ENCODE results near the gene C18orf63. TPM values are rescaled to one million over a fixed set of nuclear protein-coding genes. Genes with fewer than 3 reads are reported as not detected.

The C18orf63 gene
- total RNA-seq, 1 donor from 2014 or later: not detected

DNA sequence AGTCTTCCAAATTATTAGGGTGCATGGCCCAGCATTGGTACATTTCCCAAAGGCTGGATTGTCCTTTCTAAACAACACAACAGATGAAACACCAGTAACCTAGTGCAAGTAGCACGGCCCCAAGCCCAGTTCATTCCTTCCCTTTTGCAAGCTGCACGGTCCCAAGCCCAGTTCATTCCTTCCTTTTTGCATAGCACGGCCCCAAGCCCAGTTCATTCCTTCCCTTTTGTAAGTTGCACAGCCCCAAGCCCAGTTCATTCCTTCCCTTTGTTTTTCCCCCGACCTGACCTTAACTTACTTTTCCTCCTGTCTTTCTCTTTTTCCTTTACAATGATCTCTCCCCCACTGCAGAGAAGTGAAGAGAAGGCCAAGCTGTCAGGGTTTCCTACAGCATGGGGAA is 60.9 kb downstream of the C18orf63 start:
- DNase-seq (ENCODE audit: low read depth in 2 of 2): no peak

DNA sequence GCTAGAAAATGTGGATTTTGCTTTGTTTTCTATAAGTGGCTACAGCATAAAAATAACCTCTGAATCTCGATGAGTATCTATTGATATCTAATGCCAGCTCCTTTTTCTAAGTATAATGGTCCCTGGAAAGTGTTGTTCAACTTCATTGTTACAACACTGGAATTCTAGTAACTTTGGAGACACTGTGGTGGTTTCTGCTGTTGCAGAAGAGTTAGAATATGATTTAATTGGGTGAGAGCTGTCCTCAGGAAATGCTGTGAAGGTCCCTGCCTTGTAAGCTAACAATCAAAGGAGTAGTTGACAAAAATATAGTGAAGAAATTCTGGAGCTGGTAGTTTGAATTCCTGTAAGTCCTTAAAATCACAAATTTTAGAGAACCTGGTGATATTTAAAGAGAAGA is 62.1 kb downstream of the C18orf63 start:
- DNase-seq (ENCODE audit: low read depth in 2 of 2): no peak

DNA sequence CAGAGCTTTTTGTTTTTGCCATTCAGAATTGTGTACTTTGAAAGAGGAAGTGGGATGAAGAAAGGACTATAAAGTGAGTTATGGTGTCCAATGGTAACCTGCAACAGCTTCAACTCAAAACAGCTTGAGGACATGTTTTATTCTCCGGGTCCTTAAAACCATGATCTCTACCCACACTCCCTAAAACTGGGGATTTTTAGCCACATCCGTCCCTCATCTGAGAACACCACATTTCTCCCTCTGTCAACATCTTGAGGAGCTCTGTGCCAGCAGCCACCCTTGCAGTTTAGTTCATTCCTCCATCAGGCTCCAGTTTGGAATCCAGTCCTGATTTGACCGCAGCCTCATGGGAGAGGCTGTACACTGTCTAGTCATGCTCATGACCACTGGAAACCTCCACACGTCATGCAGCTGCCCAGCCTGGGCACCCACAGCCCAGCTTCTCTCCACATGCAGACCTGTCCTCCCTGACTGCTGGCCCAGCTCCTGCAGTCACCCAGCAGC is 62.6 kb downstream of the C18orf63 start:
- no peak for DNase-seq (ENCODE audit: low read depth in 2 of 2)

DNA sequence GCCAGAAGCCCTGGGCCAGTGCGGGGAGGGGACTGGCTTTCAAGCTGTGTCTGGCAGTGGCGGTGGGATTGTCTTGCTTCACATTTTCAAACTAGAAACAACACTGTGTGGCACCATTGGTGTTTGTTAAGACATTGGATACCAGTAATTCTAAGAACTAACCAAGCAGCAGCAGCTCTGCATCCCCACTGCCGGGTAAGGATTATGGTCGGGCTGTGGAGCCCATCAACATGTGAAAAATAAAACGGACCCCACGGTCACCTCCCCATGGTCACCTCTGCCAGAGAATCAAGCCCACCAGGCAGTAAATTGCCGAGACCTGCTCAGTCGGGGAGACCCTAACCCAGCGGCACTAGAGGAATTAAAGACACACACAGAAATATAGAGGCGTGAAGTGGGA is 65.3 kb downstream of the C18orf63 start:
- no peak for DNase-seq (ENCODE audit: low read depth in 2 of 2)

DNA sequence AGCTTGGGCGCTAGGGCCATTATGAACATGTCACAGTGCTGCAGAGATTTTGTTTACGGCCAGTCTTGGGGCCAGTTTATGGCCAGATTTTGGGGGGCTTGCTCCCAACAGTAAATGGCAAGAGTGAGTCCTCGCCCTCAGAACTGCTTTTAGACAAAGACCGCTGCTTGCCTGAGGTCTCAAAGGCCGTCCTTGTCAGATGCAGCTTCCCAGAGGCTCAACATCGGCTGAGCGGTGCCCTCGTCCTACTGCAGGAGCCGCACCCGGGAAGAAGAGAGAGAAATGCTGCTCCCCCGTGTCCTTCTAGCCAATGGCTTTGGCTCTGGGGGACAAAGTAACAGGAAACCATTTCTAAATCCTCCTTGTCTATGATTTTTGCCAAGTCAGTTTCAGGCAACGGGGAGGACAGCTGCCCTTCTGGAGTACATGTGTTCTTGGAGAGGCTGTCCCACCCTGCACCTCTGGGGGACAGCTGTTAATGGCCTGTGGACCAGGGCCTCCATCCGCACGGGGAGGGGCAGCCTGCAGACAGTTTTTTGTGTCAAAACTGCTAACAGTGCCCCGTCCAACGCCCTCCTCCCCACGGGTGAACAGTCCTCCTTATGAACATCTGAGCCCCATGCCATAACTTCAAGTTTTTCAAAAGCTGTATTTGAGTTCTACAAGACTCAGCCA is 66.1 kb downstream of the C18orf63 start:
- no peak for DNase-seq (ENCODE audit: low read depth in 2 of 2)

DNA sequence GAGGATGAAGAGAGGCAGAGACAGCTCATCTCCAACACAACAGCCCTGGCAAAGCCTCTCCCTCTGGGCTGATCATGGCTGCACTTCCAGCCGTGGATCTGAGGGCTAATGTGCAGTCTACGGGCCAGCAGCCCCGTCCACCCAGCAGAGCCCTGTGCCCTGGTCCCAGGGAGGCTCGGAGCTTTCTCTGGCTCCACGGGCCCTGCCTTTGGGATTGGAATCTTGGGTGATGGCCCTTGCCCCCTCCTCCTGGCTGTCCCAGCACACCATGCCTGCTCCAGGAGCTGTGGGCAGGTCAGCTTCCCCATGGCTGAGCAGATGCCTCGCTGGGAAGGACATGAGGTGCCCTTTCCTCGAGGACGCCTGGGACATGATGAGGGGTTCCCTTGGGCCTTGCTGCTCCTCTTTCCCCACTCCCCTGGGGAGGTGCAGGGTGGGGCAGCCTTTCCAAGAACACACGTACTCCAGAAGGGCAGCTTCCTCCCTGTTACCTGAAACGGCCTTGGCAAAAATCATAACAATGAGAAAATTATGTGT is 66.9 kb downstream of the C18orf63 start:
- DNase-seq (ENCODE audit: low read depth in 2 of 2): no peak

DNA sequence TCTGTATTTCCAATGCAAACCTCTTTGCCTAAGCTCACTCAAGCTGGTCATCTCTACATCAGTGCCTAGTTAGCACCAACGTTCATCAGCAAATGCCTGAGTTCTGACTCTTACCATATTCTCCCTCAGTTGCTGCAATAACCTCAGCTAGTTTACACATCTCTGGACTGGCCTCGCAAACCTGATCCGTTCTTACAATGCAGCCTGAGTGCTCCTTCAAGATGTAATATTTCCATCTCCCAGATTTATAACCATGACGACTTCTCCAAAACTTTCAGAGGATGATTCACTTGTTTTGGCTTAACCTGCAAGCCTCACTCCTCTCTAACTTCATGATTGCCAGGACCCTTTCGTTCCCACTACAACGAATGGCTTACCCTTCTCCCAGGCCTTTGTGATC is 71.7 kb downstream of the C18orf63 start:
- no peak for DNase-seq (ENCODE audit: low read depth in 2 of 2)

DNA sequence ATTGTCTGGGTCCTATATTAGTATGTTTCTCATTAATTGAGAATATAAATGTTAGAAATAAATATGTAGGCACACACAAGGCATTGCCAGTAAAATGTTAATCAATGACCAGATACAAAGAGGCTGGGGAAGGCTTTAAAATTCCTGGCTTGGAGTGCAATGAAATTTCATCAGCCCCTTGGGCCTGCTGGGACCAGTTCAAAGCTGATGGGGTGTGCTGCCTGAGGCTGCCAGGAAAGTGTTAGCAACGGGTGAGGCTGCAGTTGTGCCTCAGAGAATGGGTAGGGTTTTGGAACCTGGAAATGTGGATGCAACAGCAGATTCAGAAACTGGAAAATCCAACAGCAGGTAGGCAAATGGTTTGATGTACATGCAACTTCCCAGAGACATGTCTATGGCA is 72.6 kb downstream of the C18orf63 start:
- no peak for DNase-seq (ENCODE audit: low read depth in 2 of 2)

DNA sequence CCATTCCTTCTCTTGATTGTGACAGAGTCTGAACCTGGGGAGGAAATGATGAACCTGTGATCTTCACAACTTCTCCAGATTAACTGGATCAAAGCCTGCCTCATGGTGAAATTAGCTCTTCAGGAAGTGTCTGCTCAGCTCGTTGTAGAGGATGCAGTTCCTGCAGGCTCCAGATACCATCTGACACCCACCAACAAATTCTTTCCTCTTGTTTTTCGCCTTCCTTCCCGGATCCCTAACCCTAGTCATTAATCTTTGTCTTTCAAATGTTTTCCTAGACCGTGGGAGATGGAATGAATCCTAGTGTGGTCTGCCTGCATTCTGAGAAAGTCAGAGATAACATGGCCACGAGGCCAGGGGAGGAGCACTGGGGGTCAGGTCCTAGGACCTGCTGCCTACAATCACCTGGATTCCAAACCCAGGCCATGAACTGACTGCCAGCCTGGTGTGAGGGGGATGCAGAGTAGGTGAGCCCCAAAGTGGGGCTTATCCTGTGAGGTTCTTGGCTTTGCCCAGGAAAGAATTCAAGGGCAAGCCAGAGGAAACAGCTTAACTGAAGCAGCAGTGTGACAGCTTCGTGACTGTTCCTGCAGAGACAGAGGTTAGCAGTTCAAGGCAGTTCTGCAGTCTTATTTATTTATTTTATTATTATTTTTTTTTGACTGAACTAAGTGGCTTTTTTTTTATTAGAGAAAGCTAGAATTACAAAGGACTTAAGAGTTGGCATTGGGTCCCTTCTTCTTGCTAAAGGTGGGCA is 73.7 kb downstream of the C18orf63 start:
- DNase-seq (ENCODE audit: low read depth in 2 of 2): no peak

DNA sequence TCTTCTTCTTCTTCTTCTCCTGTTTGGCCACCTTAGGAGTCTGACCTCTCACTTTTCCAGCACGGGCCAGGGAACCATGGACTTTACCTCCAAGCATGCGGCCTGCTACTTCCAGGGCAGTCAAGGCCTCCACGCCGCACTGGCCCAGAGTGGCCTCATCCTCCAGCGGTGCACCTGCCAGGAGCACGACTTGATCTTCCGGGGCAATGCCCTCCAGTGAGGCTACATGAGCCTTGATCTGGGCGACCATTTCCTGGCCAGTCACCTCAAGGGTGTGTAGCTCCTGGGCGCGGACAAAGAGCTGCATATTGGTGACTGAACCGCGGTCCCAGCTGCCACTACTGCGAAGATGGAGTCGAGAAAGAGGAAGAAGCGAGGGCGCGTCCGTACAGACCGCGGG is 74.4 kb downstream of the C18orf63 start:
- no peak for DNase-seq (ENCODE audit: low read depth in 2 of 2)

DNA sequence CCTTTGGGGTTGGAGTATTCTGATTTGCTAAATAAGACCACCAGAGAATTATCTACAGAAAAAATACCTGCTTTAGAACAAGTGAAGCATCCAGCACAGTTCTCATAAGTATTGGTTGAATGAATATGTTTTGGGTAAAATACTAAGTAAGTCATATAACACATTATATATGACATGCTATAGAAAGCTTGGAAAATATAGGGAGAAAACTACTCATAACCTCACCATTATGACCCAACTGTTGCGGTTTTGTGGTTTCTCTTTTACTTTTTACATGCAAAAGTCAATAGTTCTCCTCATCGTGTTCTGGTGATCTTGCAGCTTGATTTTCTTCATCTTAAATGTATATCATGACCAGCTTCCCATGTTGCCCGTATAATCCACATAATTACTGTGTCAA is 75.3 kb downstream of the C18orf63 start:
- DNase-seq (ENCODE audit: low read depth in 2 of 2): no peak

DNA sequence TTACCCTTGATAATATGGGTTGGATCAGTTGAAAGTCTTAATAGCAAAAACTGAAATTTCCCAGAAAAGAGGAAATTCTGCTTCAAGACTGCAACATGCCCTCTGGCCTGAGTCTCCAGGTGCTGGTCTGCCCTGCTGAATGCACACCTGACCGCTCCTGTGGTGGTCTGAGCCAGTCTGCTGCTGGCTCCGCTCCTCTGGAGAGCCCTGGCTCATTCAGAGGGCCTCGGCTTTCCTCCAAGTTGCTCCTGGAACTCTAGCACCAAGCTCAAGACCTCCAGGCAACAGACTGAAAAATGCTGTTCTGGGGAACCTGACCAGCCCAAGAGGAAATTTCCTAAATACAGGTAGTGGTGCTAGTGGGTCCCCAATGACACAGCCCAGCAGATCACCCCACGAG is 76.7 kb downstream of the C18orf63 start:
- no peak for DNase-seq (ENCODE audit: low read depth in 2 of 2)

DNA sequence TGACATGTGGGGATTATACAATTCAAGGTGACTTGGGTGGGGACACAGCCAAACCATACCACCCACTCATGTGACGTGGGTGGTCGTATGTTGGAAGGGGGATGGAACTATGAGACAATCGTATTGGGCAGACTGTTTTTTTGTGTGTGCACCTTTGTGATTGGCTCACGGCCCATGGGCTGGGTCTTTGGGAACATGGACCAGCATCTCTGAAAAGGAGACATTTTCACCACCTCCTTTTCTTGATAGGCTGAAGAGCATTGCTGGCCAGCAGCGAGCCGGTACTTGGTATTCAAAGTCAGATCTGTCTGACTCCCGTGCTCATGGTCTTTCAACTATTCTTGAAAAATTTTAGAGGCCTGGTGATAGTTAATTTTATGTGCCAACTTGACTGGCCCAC is 79.4 kb downstream of the C18orf63 start:
- DNase-seq (ENCODE audit: low read depth in 2 of 2): no peak

DNA sequence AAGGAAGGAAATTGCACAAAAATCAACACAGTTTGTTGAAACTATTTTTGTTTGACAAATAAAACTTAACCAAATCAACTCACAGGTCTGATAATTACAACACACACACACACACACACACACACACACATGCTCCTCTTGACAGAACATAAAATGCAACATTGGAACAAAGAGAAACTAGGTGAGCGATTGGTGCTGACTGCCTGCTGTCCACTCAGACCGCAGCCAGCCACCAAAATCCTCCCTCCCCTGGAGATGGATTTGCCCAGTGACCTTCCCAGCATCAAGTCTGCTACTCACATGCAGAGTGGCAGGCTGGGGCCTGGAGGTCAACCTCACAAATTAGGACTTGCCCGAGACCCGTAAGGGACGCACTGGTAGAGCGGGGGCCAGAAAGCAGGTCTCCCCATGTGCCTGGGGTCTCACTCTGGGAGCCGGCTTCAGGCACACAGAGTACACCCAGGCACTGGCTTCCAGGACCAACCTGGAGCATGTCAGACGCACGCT is 80.1 kb downstream of the C18orf63 start:
- DNase-seq (ENCODE audit: low read depth in 2 of 2): no peak

DNA sequence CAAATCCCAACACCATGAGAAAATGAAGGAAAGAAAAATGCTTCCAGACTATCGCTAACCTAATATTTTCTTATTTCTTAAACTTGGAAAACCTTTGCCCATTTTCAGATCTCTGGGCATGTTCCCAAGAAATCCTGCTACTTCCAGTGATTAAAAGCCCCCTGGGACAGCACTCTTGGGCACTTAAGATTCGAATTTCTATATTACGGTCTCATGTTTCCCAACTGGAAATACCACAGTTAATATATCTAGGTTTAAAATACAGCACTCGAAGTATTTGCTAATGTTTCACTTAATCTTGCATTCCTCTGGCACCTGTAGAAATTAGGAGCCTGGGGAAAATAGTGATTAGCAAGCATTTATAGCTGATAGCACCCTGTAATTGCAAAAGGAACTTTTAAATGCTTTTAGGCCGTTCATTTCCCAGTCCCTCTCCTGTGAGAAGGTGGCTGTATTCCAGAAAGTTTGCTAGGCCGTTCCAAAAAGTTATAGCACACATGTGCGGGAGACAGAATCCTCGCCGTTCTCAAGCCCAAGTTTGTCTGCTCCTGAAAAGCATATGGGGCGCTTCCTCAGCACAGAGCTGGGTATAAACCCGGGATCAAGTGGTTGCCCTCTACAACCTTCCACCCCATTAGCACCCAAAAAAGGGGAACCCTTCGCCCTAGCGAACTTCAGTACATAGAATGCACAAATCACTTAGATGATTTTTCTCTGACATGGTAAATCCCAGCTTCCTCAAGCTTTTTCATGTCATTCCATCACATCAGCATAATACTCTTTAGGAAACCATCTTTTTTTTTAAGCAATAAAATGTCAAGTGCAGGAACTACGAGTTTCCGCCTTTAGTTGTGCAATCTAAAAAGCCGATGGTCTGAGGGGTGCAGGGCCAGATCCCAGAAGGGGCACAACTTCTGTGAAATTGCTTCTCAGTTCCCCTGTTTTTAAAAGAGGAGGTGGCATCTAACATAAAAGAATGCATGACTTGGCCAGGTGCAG is 80.8 kb downstream of the C18orf63 start:
- DNase-seq (ENCODE audit: low read depth in 2 of 2): no peak

DNA sequence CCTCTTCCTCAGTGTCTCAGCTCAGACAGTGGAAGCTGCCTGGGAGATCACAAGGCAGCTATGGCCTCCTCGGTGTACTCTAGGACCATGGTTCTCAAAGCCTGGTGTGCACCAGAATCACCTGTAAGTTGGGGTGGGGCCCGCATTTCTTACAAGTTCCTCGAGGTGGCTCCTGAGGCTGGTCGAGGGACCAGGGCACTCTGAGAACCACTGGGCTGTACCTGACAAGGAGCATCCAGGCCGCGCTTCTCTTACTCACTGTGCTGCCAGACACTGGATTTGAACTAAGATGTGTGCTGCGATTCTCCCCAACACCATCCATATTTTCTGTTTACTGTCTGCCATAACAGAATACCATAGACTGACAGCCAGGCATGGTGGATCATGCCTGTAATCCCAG is 81.9 kb downstream of the C18orf63 start:
- DNase-seq (ENCODE audit: low read depth in 2 of 2): no peak

DNA sequence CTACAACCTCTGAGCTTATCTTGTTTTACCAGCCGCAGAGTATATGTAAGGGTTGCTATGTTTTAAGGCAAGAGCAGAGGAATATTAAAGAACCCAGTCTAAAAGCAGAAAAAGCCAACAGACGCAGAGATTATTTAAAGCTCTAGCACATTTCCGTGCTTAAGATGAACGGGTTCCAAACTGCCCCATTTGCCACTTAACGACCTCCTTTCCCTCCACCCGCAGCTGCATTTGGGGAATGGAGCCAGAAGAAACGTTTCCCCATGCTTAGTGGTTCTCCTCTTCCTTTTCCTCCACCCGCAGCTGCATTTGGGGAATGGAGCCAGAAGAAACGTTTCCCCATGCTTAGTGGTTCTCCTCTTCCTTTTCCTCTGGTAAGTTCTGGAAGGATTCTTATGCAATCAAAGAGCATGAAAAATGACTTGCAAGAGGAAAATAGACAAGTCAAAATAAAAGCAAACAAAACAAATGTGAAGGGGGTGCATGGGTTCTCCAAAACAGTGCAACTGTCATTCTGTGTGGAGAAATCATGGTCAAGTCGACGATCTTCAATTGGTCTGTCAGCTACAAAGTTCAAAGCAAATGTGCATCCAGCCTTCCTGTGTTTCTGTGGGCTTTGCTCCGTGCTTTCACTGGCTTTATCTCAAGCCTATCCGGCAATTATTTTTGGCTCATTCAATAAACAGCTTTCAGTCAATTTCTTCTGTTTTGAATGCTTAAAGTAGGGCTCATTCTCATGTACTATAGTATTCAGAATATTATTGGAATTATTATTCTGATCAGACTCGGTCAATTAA is 83.7 kb downstream of the C18orf63 start:
- DNase-seq (ENCODE audit: low read depth in 2 of 2): no peak

DNA sequence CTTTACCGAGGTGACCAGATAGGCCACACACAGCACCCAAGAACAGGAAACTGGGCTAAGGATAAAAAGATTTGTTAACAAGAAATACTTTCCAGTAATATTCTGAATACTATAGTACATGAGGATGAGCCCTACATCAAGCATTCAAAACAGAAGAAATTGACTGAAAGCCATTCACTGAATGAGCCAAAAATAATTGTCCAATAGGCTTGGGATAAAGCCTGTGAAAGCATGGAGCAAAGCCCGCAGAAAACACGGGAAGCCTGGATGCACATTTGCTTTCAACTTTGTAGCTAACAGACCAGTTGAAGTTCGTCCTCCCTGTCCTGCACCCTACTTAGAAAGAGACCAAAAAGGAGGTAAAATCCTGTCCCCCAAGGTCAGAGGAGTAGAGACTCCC is 85.2 kb downstream of the C18orf63 start:
- no peak for DNase-seq (ENCODE audit: low read depth in 2 of 2)

DNA sequence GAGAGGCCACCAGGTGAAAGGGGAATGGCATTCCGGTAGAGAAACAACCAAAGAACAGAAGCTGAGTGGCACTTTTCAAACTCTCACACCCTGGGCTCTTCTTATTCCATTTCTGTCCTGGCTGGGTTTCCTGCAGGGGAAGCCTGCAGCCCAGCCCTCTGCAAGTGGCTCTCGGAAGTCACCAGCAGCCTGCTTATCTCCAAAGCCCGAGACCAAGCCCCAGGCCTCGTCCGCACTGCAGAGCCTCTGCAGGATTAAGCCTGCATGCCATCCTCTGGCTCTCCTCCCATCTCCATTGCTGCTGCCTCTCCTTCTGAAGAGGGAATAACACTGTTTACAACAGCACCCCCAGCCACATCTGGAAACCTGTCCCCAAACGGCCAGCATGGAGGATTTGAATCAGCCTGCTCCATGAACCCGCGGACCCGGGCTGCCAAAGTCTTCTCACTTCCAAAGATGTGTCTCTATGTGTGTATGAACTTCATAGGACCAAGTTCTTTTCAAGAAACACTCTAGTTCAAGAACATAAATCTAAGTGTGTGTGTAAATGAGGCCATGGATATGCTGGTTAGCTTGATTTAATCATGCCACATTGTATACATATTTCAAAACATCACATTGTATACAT is 87.3 kb downstream of the C18orf63 start:
- no peak for DNase-seq (ENCODE audit: low read depth in 2 of 2)

DNA sequence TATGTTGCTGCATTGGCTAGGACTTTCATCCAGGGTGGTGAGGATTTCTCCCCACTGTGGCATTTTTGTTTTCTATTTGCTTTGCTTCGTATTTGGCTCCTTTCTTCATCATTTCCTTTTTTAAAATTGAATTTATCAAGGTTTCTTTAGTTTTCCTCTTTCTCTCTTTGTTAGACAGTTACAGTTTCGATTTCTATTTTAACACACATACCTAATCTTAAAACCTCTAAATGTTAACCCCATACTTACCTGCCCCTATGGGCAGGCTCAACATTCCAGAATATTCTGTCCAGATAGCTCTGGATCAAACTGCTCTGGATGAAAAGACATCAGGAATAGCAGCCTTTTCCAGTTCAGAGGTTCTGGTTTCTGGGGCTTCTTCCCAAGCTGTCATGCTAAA is 92.2 kb downstream of the C18orf63 start:
- no peak for DNase-seq (ENCODE audit: low read depth in 2 of 2)

Data from dermis microvascular lymphatic vessel endothelial cell (primary cell).